ENCODE measurements around the gene ADAMTS13.

The ADAMTS13 gene

GRCh38 chr9:133474215-133474614, 52.0 kb downstream of the ADAMTS13 start:
- DNase-seq: no peak

- no peak for DNase-seq
Observed at GRCh38 chr9:133474853-133475252, 52.7 kb downstream of the ADAMTS13 start.

GRCh38 chr9:133475292-133476012, 53.3 kb downstream of the ADAMTS13 start:
- no peak for DNase-seq

DNA sequence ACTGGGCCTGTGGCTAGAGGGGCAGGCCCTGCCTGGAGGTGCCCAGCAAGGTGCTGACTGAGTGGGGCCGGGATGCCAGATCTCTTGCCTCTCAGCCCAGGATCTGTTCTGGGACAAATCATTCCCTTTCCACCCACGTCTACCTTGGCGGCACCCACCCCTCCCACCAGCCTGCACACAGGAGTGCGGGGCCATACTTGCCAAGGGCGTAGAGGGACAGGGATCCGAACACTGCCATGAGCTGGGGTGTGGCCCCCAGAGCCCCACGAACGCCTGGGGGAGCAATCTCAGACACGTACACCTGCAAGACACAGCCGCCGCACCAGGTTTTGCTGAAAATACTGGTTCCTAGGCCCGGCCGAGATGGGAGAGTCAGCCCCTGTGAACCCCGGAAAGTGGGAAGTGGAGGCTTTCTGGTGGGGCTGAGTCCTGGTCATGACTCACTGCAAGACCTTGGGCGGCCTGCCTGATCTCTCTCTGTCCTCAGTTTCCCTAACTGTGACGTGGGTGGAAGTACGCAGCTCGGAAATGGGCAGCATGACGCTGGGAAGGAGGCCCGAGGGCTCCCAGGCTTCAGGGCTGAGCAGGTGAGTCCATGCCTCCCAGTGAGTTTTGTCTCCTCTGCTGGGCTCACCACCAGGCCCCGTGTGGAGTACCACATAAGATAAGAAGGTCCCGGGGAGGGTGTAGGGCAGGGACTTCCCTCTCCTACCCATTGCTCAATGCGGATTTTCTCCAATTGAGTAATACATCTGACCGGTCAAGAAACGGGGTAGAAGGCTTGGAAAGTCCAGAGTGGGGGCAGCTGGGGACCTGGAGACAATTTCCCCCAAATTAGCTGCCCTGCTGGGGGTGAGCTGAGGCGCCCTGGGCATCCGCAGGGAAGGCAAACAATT, 54.1 kb downstream of the ADAMTS13 start:
- DNase-seq: no peak

DNA sequence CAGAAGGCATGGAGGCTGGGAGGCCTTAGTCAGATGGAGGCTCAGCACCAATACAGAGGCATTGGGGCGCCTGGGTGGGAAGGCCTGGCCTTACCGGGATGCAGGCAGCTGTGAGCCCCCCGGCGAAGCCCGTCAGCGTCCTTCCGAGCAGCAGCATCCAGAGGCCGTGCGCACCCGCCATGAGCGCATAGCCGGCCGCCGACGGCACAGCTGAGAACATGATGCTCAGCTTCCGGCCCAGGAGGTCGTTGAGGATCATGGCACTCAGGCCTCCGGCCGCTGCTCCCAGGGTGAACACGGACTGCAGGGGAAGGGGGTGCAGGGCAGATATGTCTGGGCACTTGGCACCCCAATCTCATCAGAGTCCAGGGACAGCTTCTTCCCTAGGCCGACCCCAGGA, 54.8 kb downstream of the ADAMTS13 start:
- no peak for DNase-seq

GRCh38 chr9:133477461-133477860, 55.3 kb downstream of the ADAMTS13 start:
- DNase-seq: no peak

- no peak for DNase-seq
Observed at GRCh38 chr9:133477992-133478850, 56.1 kb downstream of the ADAMTS13 start.

DNA sequence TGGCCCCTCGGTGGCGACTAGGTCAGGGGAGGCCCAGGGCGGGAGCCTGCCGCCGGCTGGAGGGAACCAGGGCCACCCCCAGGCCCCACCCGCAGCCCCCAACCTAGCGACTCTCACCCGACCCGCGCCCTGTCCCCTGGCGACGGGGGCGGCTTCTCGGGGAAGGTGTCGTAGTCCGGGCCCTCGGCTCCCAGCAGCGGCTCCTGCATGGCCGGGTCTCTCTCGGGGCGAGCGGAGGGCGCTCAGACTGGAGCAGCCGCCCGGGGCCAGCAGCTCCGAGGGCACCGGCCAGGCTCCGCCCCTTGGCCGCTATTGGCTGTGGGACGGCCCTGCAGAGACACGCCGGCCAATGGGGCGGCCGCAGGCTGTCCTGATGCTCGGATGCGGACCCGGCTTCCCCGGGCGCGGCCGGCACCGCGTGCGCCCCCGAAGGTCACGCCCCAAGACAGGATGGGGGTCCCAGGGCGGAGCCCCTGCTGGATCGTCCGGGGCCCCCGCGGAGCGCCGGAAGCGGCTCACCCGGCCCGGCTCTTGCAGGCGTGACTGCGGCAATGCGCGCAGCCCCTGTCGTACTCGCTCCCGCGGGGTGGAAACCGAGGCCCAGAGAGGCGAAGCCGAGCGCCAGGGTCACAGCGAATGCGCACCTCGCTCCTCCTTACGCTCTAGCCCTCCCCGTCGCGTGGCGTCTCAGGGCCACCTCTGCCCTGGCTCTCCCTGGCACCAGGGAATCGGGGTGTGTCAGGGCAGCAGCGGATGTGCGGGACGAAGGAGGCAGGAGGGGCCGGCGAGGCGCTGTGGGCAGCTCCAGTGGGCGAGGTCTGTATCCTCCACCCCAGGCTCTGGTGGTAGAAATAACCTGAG, 56.9 kb downstream of the ADAMTS13 start, which contains the start of gene SLC2A6:
Gene SLC2A6 (minus strand): TSS at position 249 of the 861 bp plus-strand sequence. CDS start 40 bp downstream, at position 209.
- peak; percentile 76 for DNase-seq

- DNase-seq: no peak
Observed at GRCh38 chr9:133483611-133484010, 61.4 kb downstream of the ADAMTS13 start.

GRCh38 chr9:133484671-133485437, 62.7 kb downstream of the ADAMTS13 start:
- no peak for DNase-seq

DNA sequence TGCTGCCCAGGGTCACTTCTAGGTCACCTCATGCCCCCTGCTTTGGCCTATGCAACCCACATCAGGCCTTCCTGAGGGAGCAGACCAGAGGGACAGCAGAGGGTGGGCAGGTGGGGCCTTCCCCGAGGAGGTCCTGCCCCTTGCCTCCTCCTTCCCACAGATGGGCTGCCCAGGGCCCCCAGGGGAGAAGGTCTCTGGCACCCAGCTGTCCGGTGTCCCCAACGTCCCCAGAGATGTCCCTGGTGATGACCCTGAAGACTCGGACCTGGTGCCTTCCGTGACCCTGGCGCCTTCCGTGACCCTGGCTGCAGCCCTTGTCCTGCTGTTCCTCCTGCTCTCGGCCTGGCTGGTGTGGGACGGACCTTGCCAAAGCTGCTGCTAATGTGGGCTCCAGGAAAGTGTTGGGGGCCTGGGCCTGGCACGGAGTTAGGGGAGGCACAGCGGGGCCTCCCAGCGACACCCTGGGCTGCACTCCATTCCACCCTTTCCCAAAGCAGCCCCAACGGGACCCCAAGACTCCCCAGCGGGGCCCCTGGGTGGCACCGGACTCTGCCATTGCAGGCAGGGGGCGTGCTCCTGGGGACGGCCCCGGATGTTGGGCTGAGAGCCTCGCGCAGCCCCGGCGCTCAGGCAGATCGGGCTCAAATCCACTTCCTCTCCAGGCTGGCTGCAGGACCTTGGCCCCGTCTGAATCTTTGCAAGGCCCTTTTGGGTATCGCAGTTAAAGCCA, 63.5 kb downstream of the ADAMTS13 start:
- no peak for DNase-seq

GRCh38 chr9:133487331-133487725, 65.2 kb downstream of the ADAMTS13 start:
- no peak for DNase-seq

GRCh38 chr9:133488686-133489252, 66.6 kb downstream of the ADAMTS13 start:
- no peak for DNase-seq

DNA sequence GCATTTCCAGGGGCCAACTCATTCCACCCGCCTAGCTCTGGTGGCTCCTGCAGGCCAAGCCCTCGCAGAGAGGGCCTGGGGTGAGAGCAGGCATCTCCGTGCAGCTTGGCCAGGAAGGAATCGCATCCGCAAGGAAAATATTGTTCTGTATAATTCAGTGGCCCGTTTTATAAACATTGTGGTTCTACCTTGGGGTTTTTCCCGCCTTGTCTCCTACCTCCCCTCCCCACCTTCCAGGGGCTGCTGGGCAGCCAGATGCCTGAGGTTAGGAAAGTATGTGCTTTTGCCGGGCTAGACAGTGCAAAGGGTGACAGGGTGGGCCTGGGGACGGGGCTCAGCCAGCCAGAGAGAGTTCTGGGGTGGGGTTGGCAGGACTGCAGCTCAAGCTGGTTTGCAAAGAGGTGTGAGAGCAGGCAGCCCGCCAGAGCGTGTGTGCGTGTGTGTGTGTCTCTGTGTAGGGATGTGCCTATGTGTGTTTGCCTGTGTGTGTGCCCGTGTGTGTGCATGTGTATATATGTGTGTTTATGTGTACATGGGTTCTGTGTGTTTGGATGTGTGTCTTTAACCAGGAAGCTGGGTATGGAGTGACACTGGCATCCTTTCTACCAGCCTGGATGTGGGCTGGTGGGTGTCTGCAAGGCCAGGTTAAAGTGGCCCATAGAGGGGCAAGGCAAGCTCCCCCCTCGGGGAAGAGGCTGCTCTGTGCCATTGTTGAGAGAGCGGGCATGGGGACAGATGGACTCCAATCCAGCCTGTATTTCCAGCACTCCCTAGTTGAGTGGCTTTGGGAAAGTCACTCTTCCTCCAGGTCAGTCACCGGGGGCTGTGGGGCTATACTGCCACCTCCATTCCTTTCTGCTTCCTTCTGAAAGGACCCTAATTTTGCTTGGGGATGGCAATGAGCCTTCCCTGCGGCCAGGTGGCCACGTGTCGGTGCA, 67.4 kb downstream of the ADAMTS13 start:
- DNase-seq: no peak

GRCh38 chr9:133490201-133490681, 68.1 kb downstream of the ADAMTS13 start:
- no peak for DNase-seq

GRCh38 chr9:133490865-133491655, 68.9 kb downstream of the ADAMTS13 start:
- no peak for DNase-seq

DNA sequence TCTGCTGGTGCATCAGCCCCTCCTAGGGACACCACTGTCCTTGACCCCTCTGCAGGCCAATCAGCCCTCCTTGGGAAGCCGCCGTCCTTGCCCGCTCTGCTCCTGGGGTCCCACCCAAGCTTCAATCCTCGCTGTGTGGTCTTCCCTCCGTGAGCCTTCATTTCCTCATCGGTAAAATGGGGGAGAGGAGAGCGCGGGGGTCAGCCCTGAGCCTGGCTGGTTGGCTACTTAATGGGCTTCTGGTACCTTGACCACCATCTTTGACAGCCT, 69.4 kb downstream of the ADAMTS13 start:
- DNase-seq: no peak

Measured in stimulated activated CD4-positive, alpha-beta T cell treated with anti-CD3 and anti-CD28 coated beads, Interleukin-1b, Interleukin-23, amount 100 ng/mL, for 48 hours (primary cell).